ENCODE results near the gene NEBL.
"Not testable (repeated sequence)": the region's sequence is repeated elsewhere in the genome, so short reads cannot be mapped to it uniquely, and the experiment has no call there.

Gene NEBL

GRCh38 chr10:20897146-20897825 is at the start of gene NEBL:
TSS of gene NEBL (minus strand) at chr10:20897311. CDS start at chr10:20897205, 106 bp downstream.
- H3K27ac ChIP-seq, result no peak within 1 kb of the TSS
- TF ChIP-seq CTCF (IDR thresholded peaks at IDR 0.05) (no peak), ZFX (IDR thresholded peaks at IDR 0.05; ENCODE audit: borderline replicate concordance) (no peak)

- no peak for TF ChIP-seq CTCF (IDR thresholded peaks at IDR 0.05)
- no peak for TF ChIP-seq ZFX (IDR thresholded peaks at IDR 0.05; ENCODE audit: borderline replicate concordance)
- no peak overlapping the region for H3K27ac ChIP-seq
Measured at GRCh38 chr10:20945546-20946332, 48.6 kb upstream of the NEBL start.

GRCh38 chr10:20944789-20945502 is 47.8 kb upstream of the NEBL start:
- H3K27ac ChIP-seq, result no peak overlapping the region
- TF ChIP-seq CTCF (IDR thresholded peaks at IDR 0.05) (no peak), ZFX (IDR thresholded peaks at IDR 0.05; ENCODE audit: borderline replicate concordance) (no peak)

GRCh38 chr10:20939414-20939813 is 42.3 kb upstream of the NEBL start:
- not testable (repeated sequence) for H3K27ac ChIP-seq

- TF ChIP-seq CTCF (IDR thresholded peaks at IDR 0.05) (no peak), ZFX (IDR thresholded peaks at IDR 0.05; ENCODE audit: borderline replicate concordance) (no peak)
- no peak overlapping the region for H3K27ac ChIP-seq
Measured at GRCh38 chr10:20936396-20936795, 39.3 kb upstream of the NEBL start.

GRCh38 chr10:20935931-20936330 is 38.8 kb upstream of the NEBL start:
- TF ChIP-seq ZFX (IDR thresholded peaks at IDR 0.05; ENCODE audit: borderline replicate concordance), result no peak
- no peak for TF ChIP-seq CTCF (IDR thresholded peaks at IDR 0.05)
- no peak overlapping the region for H3K27ac ChIP-seq

GRCh38 chr10:20935301-20935700 is 38.2 kb upstream of the NEBL start:
- H3K27ac ChIP-seq, result no peak overlapping the region

More at GRCh38 chr10:20935301-20935700, 38.2 kb upstream of the NEBL start:
- TF ChIP-seq ZFX (IDR thresholded peaks at IDR 0.05; ENCODE audit: borderline replicate concordance), result no peak
- TF ChIP-seq CTCF (IDR thresholded peaks at IDR 0.05), result no peak
